Erythroblast (primary cell): ENCODE data around the gene OR8B8.

Experiments used
- GATA1 ChIP-seq: IDR thresholded peaks from 2 replicates; pipeline ENCODE4 v1.6.1; 2011; ENCODE audit warnings: low read depth, mild to moderate bottlenecking, control low read depth, low read length, moderate library complexity
- POLR2A ChIP-seq: IDR thresholded peaks from 2 replicates; pipeline ENCODE4 v1.6.1; 2011; ENCODE audit warnings: mild to moderate bottlenecking, low read length

GRCh38 chr11:124440608-124441007 lies 4.9 kb downstream of the OR8B8 start:
- TF ChIP-seq POLR2A (no peak), GATA1 (no peak)
